ENCODE measurements around the gene SLC30A9. TPM values are rescaled to one million over a fixed set of nuclear protein-coding genes. Genes with fewer than 3 reads are reported as not detected.

SLC30A9 gene
- total RNA-seq, 1 donor from 2014 or later: 50.3 TPM

DNA sequence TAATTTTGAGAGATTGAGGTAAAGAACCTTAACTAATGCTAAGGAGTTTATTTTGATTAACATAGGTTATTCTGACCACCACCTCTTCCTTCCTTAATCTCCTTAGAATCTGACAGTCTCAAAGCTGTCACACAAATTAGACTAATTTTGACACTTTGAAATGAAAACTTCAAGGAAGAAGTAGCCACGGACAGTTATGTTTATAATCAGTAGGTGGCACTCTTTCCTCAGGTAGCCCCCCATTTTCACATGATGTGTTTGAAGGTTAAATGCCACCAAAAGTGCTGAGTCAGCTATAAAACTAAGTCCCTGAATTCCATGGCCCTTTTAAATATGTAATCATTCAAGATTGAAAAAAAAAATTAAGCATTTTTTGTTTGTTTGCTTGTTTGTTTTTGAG lies 32.7 kb upstream of the SLC30A9 start:
- H3K9me3 ChIP-seq: no peaks in the 10 kb centered on the region
- H3K4me3 ChIP-seq: no peak overlapping the region
- peaks cover 0 to 22% of the 10 kb centered on the region in 2 donors for H3K36me3 ChIP-seq
- H3K4me1 ChIP-seq: no peaks in the 10 kb centered on the region
- no peak for DNase-seq (ENCODE audit: extremely low spot score in 2 of 2)
- H3K27me3 ChIP-seq: no peaks in the 10 kb centered on the region
- intact Hi-C loops (cut with DNase I): no loop called here
- TF ChIP-seq, protein P1, sequence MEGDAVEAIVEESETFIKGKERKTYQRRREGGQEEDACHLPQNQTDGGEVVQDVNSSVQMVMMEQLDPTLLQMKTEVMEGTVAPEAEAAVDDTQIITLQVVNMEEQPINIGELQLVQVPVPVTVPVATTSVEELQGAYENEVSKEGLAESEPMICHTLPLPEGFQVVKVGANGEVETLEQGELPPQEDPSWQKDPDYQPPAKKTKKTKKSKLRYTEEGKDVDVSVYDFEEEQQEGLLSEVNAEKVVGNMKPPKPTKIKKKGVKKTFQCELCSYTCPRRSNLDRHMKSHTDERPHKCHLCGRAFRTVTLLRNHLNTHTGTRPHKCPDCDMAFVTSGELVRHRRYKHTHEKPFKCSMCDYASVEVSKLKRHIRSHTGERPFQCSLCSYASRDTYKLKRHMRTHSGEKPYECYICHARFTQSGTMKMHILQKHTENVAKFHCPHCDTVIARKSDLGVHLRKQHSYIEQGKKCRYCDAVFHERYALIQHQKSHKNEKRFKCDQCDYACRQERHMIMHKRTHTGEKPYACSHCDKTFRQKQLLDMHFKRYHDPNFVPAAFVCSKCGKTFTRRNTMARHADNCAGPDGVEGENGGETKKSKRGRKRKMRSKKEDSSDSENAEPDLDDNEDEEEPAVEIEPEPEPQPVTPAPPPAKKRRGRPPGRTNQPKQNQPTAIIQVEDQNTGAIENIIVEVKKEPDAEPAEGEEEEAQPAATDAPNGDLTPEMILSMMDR (IDR thresholded peaks at IDR 0.05): no peak
- TF ChIP-seq POLR2AphosphoS5 (IDR thresholded peaks at IDR 0.05; ENCODE audit: insufficient read depth in 1 of 2, low read depth in 1 of 2) (no peak), POLR2A (IDR thresholded peaks at IDR 0.05) (no peak)
- H3K27ac ChIP-seq: no peak overlapping the region

DNA sequence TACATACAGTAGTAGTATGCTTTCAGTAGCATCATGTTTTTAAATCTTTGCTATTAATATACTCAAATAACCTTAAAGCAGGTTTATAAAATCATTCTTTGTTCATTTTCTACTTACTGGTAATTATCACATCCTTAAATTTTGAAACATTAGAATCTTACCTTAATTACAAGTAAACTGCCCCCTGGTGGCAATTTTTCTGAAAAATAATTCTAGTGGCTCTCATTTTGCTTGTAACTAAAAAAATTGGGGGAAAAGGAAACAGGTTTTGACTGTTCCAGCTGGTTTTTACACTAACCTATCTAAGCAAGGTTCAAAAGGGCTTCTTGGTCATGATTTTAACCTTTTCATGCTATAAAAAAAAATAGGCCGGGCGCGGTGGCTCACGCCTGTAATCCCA lies 27.2 kb upstream of the SLC30A9 start:
- intact Hi-C loops (cut with DNase I): no loop called here
- Histone ChIP-seq H3K27me3 (no peaks in the 10 kb centered on the region), H3K36me3 (no peaks in the 10 kb centered on the region), H3K4me3 (no peak overlapping the region), H3K27ac (no peak overlapping the region), H3K9me3 (no peaks in the 10 kb centered on the region), H3K4me1 (no peaks in the 10 kb centered on the region)
- TF ChIP-seq, protein P1 (IDR thresholded peaks at IDR 0.05): no peak
- TF ChIP-seq POLR2A (IDR thresholded peaks at IDR 0.05) (no peak), POLR2AphosphoS5 (IDR thresholded peaks at IDR 0.05; ENCODE audit: insufficient read depth in 1 of 2, low read depth in 1 of 2) (no peak)
- no peak for DNase-seq (ENCODE audit: extremely low spot score in 2 of 2)

DNA sequence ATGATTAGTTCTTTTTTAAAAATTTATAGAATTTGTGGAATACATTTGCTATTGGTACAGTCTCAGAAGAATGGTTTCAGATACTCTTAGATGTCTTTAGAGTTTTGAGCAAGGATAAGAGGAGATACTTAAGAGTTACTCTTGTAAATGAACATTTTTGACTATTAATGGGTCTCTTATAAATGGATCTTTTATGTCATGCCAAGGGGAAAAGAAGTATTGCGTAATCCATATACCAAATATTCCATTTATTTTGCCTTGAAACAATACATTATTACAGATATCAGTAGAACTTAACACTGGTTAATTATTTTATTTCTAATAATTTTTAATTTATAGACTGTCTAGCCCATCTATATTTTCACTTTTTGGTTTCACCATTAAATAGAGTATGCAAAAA lies 25.9 kb upstream of the SLC30A9 start:
- H3K4me3 ChIP-seq: no peak overlapping the region
- intact Hi-C loops (cut with DNase I): no loop called here
- H3K4me1 ChIP-seq: no peaks in the 10 kb centered on the region
- no peaks in the 10 kb centered on the region for H3K36me3 ChIP-seq
- no peak overlapping the region for H3K27ac ChIP-seq
- DNase-seq (ENCODE audit: extremely low spot score in 2 of 2): no peak
- H3K9me3 ChIP-seq: no peaks in the 10 kb centered on the region
- no peaks in the 10 kb centered on the region for H3K27me3 ChIP-seq
- TF ChIP-seq POLR2A (IDR thresholded peaks at IDR 0.05): no peak
- no peak for TF ChIP-seq POLR2AphosphoS5 (IDR thresholded peaks at IDR 0.05; ENCODE audit: insufficient read depth in 1 of 2, low read depth in 1 of 2)
- TF ChIP-seq, protein P1 (IDR thresholded peaks at IDR 0.05): no peak

DNA sequence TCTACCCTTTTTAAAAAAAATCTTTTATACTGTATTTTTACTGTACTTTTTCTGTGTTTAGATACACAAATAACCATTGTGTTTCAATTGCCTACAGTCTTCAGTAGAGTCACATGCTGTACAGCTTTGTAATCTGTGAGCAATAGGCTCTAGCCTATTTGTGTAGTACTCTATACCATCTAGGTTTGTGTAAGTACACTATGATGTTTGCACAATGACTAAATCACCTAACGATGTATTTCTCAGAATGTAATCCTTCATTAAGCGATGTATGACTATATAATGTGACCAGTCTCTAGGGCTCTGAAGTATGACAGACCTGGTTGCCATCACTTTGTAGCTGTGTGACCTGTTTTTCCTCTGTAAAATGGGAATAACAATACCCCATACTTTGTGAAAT lies 22.9 kb upstream of the SLC30A9 start:
- DNase-seq (ENCODE audit: extremely low spot score in 2 of 2): no peak
- H3K9me3 ChIP-seq: no peaks in the 10 kb centered on the region
- no peak overlapping the region for H3K4me3 ChIP-seq
- H3K36me3 ChIP-seq: no peaks in the 10 kb centered on the region
- no peak overlapping the region for H3K27ac ChIP-seq
- TF ChIP-seq POLR2AphosphoS5 (IDR thresholded peaks at IDR 0.05; ENCODE audit: insufficient read depth in 1 of 2, low read depth in 1 of 2) (no peak), POLR2A (IDR thresholded peaks at IDR 0.05) (no peak)
- TF ChIP-seq, protein P1 (IDR thresholded peaks at IDR 0.05): no peak
- no peaks in the 10 kb centered on the region for H3K4me1 ChIP-seq
- no peaks in the 10 kb centered on the region for H3K27me3 ChIP-seq
- intact Hi-C loops (cut with DNase I): no loop called here

DNA sequence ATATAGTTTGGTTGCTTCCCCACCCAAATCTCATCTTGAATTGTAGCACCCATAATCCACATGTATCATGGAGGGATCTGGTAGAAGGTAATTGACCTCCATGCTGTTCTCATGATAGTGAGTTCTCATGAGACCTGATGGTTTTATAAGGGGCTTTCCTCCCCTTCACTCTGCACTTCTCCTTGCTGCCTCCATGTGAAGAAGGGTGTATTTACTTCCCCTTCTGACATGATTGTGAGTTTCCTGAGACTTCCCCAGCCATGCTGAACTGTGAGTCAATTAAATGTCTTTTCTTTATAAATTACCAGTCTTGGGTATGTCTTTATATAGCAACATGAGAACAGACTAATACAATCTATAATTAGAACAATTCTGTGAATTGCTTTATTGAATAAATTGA lies 20.7 kb upstream of the SLC30A9 start:
- TF ChIP-seq POLR2A (IDR thresholded peaks at IDR 0.05) (no peak), POLR2AphosphoS5 (IDR thresholded peaks at IDR 0.05; ENCODE audit: insufficient read depth in 1 of 2, low read depth in 1 of 2) (no peak)
- TF ChIP-seq, protein P1 (IDR thresholded peaks at IDR 0.05): no peak
- intact Hi-C loops (cut with DNase I): no loop called here
- no peak for DNase-seq (ENCODE audit: extremely low spot score in 2 of 2)
- no peaks in the 10 kb centered on the region for H3K27me3 ChIP-seq
- no peak overlapping the region for H3K27ac ChIP-seq
- no peaks in the 10 kb centered on the region for H3K36me3 ChIP-seq
- no peaks in the 10 kb centered on the region for H3K9me3 ChIP-seq
- no peak overlapping the region for H3K4me3 ChIP-seq
- H3K4me1 ChIP-seq: no peaks in the 10 kb centered on the region
